ENCODE results near the gene RAPGEF2. TPM values are rescaled to one million over a fixed set of nuclear protein-coding genes. Genes with fewer than 3 reads are reported as not detected.
"Not testable (repeated sequence)": the region's sequence is repeated elsewhere in the genome, so short reads cannot be mapped to it uniquely, and the experiment has no call there.

The RAPGEF2 gene
- total and polyA plus RNA-seq, 4 donors: 44.4 to 116 (median 66.0) TPM

DNA sequence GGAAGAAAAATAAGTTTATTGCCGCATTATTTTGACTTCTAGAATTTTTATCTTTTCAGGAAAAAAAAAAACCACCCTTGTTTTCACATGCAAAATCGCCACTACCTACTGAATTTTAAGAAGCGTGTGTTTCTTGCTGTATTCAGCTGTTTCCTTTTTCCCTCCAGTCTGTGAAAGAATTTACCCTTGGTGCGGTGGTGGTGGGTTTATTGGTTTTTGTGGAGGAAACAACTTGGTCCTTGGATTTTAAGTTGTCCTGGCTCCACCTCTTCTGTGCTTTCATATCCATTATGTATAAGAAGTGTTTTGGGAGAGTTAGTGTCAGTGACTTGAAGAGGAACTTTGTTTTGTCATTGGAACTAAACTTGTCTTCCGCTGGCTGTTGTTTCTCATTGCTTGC is 8.1 kb downstream of the RAPGEF2 start:
- DNase-seq (ENCODE audit: low read depth in 4 of 6, low spot score in 6 of 6): no peak
- Histone ChIP-seq H3K9me3 (ENCODE audit: control insufficient read depth, insufficient read depth, low read length) (peaks cover 4% of the 10 kb centered on the region), H3K27me3 (ENCODE audit: control insufficient read depth, insufficient read depth, low read length) (no peaks in the 10 kb centered on the region), H3K4me1 (ENCODE audit: control insufficient read depth, insufficient read depth, low read length) (no peaks in the 10 kb centered on the region), H3K36me3 (ENCODE audit: control insufficient read depth, insufficient read depth, low read length) (no peaks in the 10 kb centered on the region), H3K4me3 (ENCODE audit: low read depth, low read length) (no peak overlapping the region), H3K27ac (ENCODE audit: low read depth, low read length) (no peak overlapping the region)
- WGBS (ENCODE audit: insufficient coverage): no CpG with 5 or more reads among the region's 5 CpGs

GRCh38 chr4:159111416-159111815 is 8.5 kb downstream of the RAPGEF2 start:
- no peaks in the 10 kb centered on the region for H3K36me3 ChIP-seq (ENCODE audit: control insufficient read depth, insufficient read depth, low read length)
- no peak for DNase-seq (ENCODE audit: low read depth in 4 of 6, low spot score in 6 of 6)
- H3K9me3 ChIP-seq (ENCODE audit: control insufficient read depth, insufficient read depth, low read length): peaks cover 4% of the 10 kb centered on the region
- 83% methylated on average over 2 of the region's 4 CpGs for WGBS (ENCODE audit: insufficient coverage)
- H3K27me3 ChIP-seq (ENCODE audit: control insufficient read depth, insufficient read depth, low read length): no peaks in the 10 kb centered on the region
- H3K4me3 ChIP-seq (ENCODE audit: low read depth, low read length): no peak overlapping the region
- no peak overlapping the region for H3K27ac ChIP-seq (ENCODE audit: low read depth, low read length)
- no peaks in the 10 kb centered on the region for H3K4me1 ChIP-seq (ENCODE audit: control insufficient read depth, insufficient read depth, low read length)

- H3K27me3 ChIP-seq (ENCODE audit: control insufficient read depth, insufficient read depth, low read length); H3K4me1 ChIP-seq (ENCODE audit: control insufficient read depth, insufficient read depth, low read length); DNase-seq (ENCODE audit: low read depth in 4 of 6, low spot score in 6 of 6); H3K36me3 ChIP-seq (ENCODE audit: control insufficient read depth, insufficient read depth, low read length); H3K9me3 ChIP-seq (ENCODE audit: control insufficient read depth, insufficient read depth, low read length); H3K27ac ChIP-seq (ENCODE audit: low read depth, low read length); H3K4me3 ChIP-seq (ENCODE audit: low read depth, low read length): not testable (repeated sequence)
- no CpG with 5 or more reads among the region's 7 CpGs for WGBS (ENCODE audit: insufficient coverage)
These were observed 10.5 kb downstream of the RAPGEF2 start for GRCh38 chr4:159113366-159113765.

DNA sequence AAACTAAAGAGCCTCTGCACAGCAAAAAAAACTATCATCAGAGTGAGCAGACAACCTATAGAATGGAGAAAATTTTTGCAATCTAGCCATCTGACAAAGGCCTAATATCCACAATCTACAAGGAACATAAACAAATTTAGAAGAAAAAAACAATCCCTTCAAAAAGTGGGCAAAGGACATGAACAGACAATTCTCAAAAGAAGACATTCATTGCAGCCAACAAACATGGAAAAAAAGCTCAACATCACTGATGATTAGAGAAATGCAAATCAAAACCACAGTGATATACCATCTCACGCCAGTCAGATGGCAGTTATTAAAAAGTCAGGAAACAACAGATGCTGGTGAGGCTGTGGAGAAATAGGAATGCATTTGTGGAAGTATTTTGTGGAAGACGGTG is 13.2 kb downstream of the RAPGEF2 start:
- H3K9me3 ChIP-seq (ENCODE audit: control insufficient read depth, insufficient read depth, low read length); DNase-seq (ENCODE audit: low read depth in 4 of 6, low spot score in 6 of 6); H3K27me3 ChIP-seq (ENCODE audit: control insufficient read depth, insufficient read depth, low read length); H3K4me3 ChIP-seq (ENCODE audit: low read depth, low read length); H3K4me1 ChIP-seq (ENCODE audit: control insufficient read depth, insufficient read depth, low read length); H3K36me3 ChIP-seq (ENCODE audit: control insufficient read depth, insufficient read depth, low read length); H3K27ac ChIP-seq (ENCODE audit: low read depth, low read length): not testable (repeated sequence)
- WGBS (ENCODE audit: insufficient coverage): no CpG with 5 or more reads among the region's 2 CpGs

DNA sequence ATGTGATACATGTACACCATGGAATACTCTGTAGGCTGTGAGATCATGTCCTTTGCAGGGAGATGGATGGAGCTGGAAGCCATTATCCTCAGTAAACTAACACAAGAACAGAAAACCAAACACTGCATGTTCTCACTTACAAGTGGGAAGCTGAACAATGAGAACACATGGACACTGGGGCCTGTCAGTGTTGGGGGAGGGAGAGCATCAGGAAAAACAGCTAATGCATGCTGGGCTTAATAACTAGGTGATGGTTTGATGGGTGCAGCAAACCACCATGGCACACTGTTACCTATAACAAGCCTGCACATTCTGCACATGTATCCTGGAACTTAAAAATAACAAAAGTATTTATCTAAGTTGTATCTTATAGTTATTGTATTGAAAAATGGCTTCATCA is 13.8 kb downstream of the RAPGEF2 start:
- not testable (repeated sequence) for H3K4me1 ChIP-seq (ENCODE audit: control insufficient read depth, insufficient read depth, low read length); H3K4me3 ChIP-seq (ENCODE audit: low read depth, low read length); H3K27ac ChIP-seq (ENCODE audit: low read depth, low read length); H3K36me3 ChIP-seq (ENCODE audit: control insufficient read depth, insufficient read depth, low read length); H3K27me3 ChIP-seq (ENCODE audit: control insufficient read depth, insufficient read depth, low read length); H3K9me3 ChIP-seq (ENCODE audit: control insufficient read depth, insufficient read depth, low read length); DNase-seq (ENCODE audit: low read depth in 4 of 6, low spot score in 6 of 6)

GRCh38 chr4:159117564-159117963 is 14.7 kb downstream of the RAPGEF2 start:
- Histone ChIP-seq H3K9me3 (ENCODE audit: control insufficient read depth, insufficient read depth, low read length) (peaks cover 4% of the 10 kb centered on the region), H3K36me3 (ENCODE audit: control insufficient read depth, insufficient read depth, low read length) (peaks cover 2% of the 10 kb centered on the region), H3K4me1 (ENCODE audit: control insufficient read depth, insufficient read depth, low read length) (no peaks in the 10 kb centered on the region), H3K4me3 (ENCODE audit: low read depth, low read length) (no peak overlapping the region), H3K27me3 (ENCODE audit: control insufficient read depth, insufficient read depth, low read length) (no peaks in the 10 kb centered on the region), H3K27ac (ENCODE audit: low read depth, low read length) (no peak overlapping the region)
- WGBS (ENCODE audit: insufficient coverage): no CpG with 5 or more reads among the region's 2 CpGs
- no peak for DNase-seq (ENCODE audit: low read depth in 4 of 6, low spot score in 6 of 6)

GRCh38 chr4:159117968-159118367 is 15.1 kb downstream of the RAPGEF2 start:
- H3K4me3 ChIP-seq (ENCODE audit: low read depth, low read length): no peak overlapping the region
- DNase-seq (ENCODE audit: low read depth in 4 of 6, low spot score in 6 of 6): no peak
- no peaks in the 10 kb centered on the region for H3K27me3 ChIP-seq (ENCODE audit: control insufficient read depth, insufficient read depth, low read length)
- H3K4me1 ChIP-seq (ENCODE audit: control insufficient read depth, insufficient read depth, low read length): no peaks in the 10 kb centered on the region
- no CpG with 5 or more reads among the region's 2 CpGs for WGBS (ENCODE audit: insufficient coverage)
- peaks cover 2% of the 10 kb centered on the region for H3K36me3 ChIP-seq (ENCODE audit: control insufficient read depth, insufficient read depth, low read length)
- peaks cover 4% of the 10 kb centered on the region for H3K9me3 ChIP-seq (ENCODE audit: control insufficient read depth, insufficient read depth, low read length)
- H3K27ac ChIP-seq (ENCODE audit: low read depth, low read length): no peak overlapping the region

DNA sequence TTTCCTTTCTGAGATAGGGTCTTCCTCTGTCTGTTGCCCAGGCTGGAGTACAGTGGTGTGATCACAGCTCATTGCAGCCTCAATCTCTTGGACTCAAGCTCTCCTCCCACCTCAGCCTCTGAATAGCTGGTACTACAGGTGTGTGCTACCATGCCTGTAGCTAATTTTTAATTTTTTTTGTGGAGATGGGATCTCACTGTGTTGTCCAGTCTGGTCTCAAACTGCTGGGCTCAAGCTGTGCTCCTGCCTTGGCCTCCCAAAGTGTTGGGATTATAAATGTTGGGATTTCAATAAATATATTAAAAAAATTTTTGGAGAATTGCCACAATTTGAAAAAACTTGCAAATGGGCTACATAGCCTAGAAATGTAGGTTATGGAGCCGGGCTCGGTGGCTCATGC is 18.5 kb downstream of the RAPGEF2 start:
- WGBS (ENCODE audit: insufficient coverage): 93% methylated on average over 2 of the region's 2 CpGs

DNA sequence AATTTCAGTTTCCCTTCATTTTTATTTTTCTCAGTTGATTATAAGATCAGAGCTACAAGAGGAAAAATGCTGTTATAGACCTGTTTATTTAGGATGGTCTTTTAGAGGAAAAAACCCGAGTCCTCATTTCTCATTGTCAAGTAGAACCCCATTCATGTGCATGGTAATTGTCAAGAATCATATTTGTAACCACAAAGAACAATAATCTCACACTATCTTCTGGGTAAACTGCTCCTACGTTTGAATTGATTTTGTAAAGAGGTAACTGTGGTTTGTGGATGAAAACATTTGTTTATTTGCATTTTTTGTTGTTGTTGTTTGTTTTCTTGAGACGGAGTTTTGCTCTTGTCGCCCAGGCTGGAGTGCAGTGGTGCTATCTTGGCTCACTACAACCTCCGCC is 23.8 kb downstream of the RAPGEF2 start:
- Histone ChIP-seq H3K27ac (ENCODE audit: low read depth, low read length) (no peak overlapping the region), H3K9me3 (ENCODE audit: control insufficient read depth, insufficient read depth, low read length) (no peaks in the 10 kb centered on the region), H3K4me1 (ENCODE audit: control insufficient read depth, insufficient read depth, low read length) (no peaks in the 10 kb centered on the region), H3K27me3 (ENCODE audit: control insufficient read depth, insufficient read depth, low read length) (no peaks in the 10 kb centered on the region), H3K36me3 (ENCODE audit: control insufficient read depth, insufficient read depth, low read length) (no peaks in the 10 kb centered on the region), H3K4me3 (ENCODE audit: low read depth, low read length) (no peak overlapping the region)
- 95% methylated on average over 2 of the region's 5 CpGs for WGBS (ENCODE audit: insufficient coverage)
- DNase-seq (ENCODE audit: low read depth in 4 of 6, low spot score in 6 of 6): no peak

More for the DNA sequence above, 18.5 kb downstream of the RAPGEF2 start:
- H3K4me1 ChIP-seq (ENCODE audit: control insufficient read depth, insufficient read depth, low read length): no peaks in the 10 kb centered on the region
- no peaks in the 10 kb centered on the region for H3K27me3 ChIP-seq (ENCODE audit: control insufficient read depth, insufficient read depth, low read length)
- no peak for DNase-seq (ENCODE audit: low read depth in 4 of 6, low spot score in 6 of 6)
- no peak overlapping the region for H3K27ac ChIP-seq (ENCODE audit: low read depth, low read length)
- H3K36me3 ChIP-seq (ENCODE audit: control insufficient read depth, insufficient read depth, low read length): peaks cover 2% of the 10 kb centered on the region
- H3K9me3 ChIP-seq (ENCODE audit: control insufficient read depth, insufficient read depth, low read length): no peaks in the 10 kb centered on the region
- H3K4me3 ChIP-seq (ENCODE audit: low read depth, low read length): no peak overlapping the region

DNA sequence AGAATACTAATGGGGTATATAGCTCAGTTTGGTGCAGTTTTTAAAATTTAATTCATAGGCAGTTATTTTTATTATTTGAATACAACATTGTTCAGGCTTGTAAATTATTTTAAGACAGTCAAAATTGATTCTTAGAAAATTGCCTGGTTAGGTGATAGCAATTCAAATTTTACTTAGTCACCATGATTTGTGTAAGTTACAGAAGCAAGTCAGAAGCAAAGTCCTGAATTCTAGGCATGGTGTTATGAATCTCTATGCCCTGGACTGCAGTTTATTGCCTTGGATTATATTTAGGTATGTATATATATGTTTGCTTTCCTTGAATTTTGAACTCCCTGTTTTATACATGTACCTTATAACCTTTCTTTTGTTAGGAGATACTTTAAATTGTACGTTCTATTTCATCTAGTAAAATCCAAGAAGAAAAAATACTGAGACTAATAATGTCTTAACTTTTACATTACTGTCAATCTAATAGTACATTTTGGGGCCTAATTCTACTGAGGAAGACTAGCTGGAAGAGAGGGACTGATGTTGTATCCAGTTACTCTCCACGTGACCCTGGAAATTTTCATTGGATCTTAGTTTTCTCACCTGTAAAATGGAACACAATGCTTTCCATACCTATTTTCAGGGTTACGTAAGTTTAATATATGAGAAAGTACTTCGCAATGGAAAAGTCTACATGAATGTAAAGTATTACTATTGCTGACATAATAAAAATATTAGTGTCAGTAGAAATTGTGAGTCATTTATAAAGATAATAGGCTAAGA is 25.1 kb downstream of the RAPGEF2 start:
- WGBS (ENCODE audit: insufficient coverage): no CpG with 5 or more reads among the region's 4 CpGs
- Histone ChIP-seq H3K4me1 (ENCODE audit: control insufficient read depth, insufficient read depth, low read length) (no peaks in the 10 kb centered on the region), H3K36me3 (ENCODE audit: control insufficient read depth, insufficient read depth, low read length) (no peaks in the 10 kb centered on the region), H3K27ac (ENCODE audit: low read depth, low read length) (no peak overlapping the region), H3K4me3 (ENCODE audit: low read depth, low read length) (no peak overlapping the region), H3K9me3 (ENCODE audit: control insufficient read depth, insufficient read depth, low read length) (no peaks in the 10 kb centered on the region), H3K27me3 (ENCODE audit: control insufficient read depth, insufficient read depth, low read length) (no peaks in the 10 kb centered on the region)
- DNase-seq (ENCODE audit: low read depth in 4 of 6, low spot score in 6 of 6): no peak
